Frontal cortex (tissue), 4 donors: ENCODE data around the gene EIF4EBP2. TPM values are rescaled to one million over a fixed set of nuclear protein-coding genes. Genes with fewer than 3 reads are reported as not detected.

ENCODE experiments used
- DNase-seq, 2 donors: peaks; one replicate each; pipeline ENCODE4 v3.0.0; 2012; ENCODE audit warnings: low spot score in 2 of 2
- FAIRE-seq: peaks from 2 replicates; lab custom pipeline; 2012; peaks lifted over from hg19 to GRCh38; lab: Jason Lieb, UNC
- total RNA-seq: library from RNA; depleted of rRNA; stranded (reverse); fragments of >200 nt; gene quantifications from one replicate; pipeline ENCODE4 v1.2.3, GENCODE V29; 2014
- donor health status: control.
- donor health status: control.
- donor health status: control.

Gene EIF4EBP2
- total RNA-seq, 1 donor from 2014 or later: 47.3 TPM

DNA sequence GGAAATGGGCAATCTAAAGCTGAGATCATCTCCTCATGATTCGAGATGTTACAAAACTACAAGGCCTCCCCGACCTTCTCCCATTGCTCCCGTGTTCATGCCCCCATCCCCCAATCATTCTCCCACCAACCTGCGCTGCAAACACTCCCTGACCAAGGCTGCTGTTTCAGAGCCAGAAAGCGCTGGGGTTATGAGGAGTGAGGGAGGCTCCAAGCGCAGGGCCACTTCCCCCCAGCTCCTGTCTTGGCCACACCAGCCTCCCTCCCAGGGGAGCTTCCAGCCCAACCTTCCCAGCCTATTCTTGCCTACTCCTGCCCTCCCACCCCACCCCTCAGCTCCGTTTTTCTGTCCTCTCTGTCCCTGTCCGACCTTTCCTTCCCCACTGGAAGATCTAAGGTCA lies 52.2 kb downstream of the EIF4EBP2 start:
- no peak for DNase-seq
- FAIRE-seq: no peak

DNA sequence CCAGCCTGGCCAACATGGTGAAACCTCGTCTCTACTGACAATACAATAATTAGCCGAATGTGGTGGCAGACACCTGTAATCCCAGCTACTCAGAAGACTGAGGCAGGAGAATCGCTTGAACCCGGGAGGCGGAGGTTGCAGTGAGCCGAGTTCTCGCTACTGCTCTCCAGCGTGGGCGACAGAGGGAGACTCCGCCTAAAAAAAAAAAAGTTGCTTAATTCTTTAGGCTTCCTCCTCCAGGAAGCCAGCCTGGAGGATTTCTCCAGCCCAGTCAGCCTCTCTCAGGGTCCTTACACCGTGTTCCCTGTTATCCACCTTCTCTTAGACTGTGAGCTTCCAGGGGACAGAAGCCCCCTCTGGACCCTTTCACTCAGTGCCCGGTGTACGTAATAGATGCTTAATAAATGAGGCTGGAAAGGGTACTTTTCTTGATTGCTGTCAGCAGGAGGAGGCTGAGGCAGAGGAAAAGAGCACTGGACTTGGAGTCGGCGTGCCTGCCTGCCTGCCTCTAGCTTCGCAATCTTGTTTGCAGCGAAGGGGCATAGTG lies 53.9 kb downstream of the EIF4EBP2 start:
- no peak for FAIRE-seq

DNA sequence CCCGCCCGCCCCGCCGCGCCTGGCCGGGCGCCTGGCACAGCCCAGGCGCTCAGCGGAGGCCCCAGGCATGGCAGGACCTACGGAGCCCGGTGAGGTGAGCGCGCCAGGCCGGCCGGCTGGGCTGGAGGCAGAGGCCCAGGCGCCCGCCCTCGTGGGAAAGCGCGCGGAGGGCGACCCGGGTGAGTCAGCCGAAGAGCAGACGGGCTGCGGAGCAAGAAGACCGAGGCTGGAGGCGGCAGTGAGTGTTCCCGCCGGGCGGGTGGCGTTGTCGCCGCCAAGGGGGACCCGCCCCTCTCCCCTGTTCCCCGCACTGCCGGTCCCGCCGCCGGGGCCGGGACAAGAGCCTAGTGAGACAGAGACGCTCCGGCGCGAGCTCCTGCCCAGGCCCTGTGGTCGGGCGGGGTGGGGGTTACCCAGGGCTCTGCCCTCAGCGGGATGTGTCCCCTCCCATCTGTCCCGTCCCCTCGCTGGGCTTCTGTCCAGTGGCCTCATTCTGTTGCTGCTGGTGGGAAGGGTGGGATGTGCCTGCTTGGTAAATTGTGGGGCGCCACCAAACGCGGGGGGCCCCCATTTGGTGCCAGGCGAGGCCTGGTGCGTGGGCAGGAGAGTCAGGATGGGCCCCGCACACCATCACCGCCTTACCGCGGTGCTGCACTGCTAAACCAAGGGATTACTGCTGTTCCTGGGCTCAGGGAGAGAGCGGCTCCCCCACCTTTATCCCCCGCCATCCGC lies 54.5 kb downstream of the EIF4EBP2 start:
- FAIRE-seq: no peak

More for the DNA sequence above, 53.9 kb downstream of the EIF4EBP2 start:
- DNase-seq: no peak

DNA sequence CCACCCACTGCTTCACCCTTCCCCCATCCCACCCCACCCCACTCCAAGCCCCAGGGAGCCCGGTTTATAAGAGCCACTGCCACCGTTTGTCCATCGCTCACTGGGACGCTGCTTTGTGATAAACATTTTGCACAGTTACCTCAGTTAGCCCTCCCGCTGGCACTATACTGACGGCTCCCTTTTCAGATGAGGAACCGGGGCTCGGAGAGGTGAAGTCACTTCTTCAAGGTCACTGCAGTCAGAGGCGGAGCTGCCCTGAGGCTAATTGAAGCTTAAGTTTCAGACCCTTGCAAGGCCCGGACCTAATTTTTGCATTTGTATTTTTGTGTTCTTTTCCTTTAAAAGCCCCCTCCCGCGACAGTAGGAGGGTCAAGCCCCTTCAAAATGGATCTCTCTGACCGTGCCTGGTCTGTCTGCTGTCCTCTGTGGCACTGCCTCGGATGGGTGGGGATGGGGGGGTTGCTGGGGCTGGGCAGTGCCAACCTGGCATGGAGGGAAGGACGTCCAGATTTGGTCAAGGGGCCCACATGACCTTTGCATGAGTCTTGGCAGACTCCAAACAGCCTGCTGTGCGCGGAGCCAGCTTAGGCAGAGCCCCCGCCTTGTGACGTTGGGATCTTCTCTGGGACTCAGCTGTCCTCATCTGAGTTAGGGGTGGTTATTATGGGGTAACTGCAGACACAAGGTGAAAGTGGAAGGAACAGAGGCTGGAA lies 55.3 kb downstream of the EIF4EBP2 start:
- DNase-seq: no peak
- FAIRE-seq: no peak

More for the DNA sequence above, 54.5 kb downstream of the EIF4EBP2 start:
- peak; percentile 60 to 86 for DNase-seq

DNA sequence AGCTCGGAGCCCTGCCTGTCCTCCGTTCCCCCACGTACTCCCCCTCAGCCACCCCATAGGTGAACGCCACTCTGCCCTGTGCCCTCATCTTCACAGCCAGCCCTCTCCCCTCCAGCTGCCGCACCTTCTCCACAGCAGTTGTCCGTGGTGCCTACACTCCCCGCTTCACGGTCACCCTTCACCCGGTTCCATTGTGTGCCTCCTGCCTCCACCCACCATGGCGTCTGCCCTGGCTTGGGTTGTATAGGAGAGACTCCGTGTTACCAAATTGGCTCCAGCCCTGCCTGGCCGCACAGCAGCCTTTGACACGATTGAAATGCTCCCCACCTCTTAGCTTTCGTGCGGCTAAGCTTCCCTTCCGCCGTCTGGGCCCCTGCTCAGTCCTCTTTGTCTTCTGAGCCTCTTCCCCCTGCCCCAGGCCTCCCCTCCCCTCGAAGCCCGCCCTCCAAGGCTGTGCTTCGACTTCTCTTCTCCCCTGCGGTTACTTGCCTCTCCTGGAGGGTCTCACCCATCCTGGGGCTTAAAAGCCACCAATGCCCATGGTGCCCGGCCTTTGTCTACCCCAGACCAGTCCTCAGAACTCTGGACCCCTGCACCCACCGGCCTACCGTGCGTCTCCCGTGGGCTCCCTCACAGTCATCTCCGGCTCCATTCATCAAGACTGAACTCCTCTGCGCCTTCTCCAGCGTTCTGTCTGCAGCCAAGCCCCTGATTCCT lies 56.0 kb downstream of the EIF4EBP2 start:
- FAIRE-seq (no peak), DNase-seq (no peak)

DNA sequence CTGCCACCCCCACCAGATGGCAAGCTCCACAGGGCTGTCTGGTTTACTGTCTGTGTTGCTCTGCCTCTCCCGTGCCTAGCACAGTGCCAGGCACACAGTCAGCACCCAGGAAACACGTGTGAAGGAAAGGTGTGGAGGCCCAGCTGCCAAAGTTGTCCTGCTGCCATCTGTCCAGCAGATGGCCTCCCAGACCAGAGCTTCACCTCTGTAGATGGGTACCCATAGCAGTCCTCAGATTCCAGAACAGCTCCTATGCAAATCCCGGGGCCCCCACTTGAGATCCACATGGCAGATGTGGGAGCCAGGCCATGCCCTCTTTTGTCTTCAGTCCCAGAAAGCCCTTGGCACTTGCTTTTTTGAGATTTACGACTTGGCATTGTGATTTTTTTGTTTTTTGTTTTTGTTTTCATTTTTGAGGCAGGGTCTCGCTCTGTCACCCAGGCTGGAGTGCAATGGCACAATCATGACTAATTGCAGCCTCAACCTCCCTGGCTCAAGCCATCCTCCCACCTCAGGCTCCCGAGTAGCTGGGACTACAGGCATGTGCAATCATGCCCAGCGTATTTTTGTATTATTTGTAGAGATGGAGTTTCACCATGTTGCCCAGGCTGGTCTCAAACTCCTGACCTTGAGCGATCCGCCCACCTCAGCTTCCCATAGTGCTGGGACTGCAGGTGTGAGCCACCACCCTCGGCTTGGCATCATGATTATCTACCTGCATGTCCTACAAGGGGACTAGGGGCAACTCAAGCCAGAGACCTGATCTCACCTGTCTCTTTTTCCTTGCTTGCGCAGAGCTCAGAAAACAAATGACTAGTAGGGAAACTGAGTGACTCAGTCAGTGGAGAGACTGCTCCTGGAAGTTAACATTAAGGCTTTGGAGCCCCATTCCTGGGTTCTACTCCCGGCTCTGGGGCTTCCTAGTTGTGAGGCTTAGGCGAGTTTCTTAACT lies 57.7 kb downstream of the EIF4EBP2 start:
- peak; percentile 71 to 78 for DNase-seq
- no peak for FAIRE-seq

DNA sequence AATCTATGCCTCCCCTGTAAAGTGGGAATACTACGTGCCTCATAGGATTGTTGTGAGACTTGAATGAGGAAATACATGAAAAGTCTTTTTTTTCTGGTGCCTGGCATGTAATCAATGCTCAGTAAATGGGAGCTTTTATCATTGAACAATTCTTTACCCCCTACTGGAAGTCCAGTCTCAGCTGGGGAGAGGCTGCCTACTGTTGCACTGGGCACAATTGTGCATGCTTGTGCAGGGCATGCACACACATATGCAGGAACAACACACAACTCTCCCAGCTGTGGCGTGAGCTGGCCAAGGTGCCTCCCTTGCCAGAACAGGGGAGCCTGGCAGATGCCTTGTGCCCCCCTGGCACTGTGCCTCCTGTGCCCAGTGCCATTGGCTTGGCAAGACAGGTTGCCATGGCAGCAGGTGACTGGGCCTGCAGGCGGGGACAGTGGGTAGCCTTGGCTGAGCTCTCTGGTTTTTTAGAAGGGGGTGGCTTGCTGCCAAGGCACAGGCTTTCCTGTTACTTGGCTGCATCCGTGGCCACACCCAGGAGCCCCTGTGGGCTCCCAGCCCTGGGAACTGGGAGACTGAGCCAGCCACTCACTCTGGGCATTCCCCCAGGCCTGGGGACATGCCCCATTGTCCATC lies 58.5 kb downstream of the EIF4EBP2 start:
- no peak for FAIRE-seq
- peak in 1 of 2 donors; percentile 72 for DNase-seq

DNA sequence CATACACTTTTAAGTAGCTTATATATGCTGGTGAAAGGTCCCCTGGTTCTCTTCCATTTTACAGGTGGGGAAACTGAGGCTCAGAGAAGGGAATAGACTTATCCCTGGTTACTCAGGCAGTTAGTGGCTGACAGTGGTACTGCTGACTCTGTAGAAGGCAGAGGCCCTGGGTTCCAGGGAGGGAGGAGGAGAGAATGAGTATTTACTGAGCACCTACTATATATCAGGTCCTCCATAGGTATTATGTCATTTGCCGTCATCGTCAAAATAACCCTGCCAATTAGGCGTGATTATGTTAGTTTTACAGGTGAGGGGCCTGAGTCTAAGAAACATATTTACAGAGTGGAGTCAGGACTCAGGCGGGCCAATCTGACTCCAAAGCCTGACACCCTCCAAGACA lies 61.3 kb downstream of the EIF4EBP2 start:
- DNase-seq: no peak
- FAIRE-seq: no peak

DNA sequence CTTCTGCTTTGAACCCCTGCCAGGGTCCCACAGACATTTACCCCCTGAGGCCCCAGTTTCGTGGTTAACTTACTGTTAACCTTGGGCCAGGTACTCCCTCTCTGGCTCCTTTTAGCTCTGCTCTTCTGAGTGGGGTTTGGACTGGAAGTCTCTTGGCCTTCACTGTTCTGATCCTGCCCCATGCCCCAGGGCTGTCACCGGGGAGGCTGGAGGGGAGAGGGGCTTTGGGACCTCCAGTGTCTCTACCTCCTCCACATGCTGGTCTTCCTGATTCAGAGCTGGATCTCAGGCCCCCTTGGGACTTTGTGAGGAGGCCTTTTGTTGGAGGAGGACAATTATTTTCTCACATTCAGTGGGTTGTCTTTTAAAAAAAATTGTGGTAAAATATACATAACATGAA lies 61.9 kb downstream of the EIF4EBP2 start:
- no peak for DNase-seq
- no peak for FAIRE-seq

DNA sequence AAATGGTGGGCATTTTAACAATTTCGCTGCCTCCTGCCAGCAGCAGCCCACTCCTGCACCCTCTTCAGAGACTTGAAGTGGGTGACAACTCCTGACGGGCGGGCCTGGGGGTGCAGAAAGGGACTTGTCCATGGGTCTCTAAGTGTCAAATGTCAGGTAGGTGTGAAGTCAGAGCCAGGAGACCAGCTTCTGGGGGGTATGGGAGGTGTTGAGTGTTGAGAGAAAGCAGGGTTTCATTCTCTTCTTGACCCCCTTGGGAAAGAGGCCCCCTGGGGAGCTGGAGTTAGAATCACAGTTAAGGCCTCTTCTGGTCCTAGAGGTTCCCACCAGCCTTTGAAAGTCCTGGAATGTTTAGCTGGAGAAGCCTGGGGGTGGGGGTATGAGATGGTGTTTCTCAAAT lies 63.0 kb downstream of the EIF4EBP2 start:
- DNase-seq (no peak), FAIRE-seq (no peak)

DNA sequence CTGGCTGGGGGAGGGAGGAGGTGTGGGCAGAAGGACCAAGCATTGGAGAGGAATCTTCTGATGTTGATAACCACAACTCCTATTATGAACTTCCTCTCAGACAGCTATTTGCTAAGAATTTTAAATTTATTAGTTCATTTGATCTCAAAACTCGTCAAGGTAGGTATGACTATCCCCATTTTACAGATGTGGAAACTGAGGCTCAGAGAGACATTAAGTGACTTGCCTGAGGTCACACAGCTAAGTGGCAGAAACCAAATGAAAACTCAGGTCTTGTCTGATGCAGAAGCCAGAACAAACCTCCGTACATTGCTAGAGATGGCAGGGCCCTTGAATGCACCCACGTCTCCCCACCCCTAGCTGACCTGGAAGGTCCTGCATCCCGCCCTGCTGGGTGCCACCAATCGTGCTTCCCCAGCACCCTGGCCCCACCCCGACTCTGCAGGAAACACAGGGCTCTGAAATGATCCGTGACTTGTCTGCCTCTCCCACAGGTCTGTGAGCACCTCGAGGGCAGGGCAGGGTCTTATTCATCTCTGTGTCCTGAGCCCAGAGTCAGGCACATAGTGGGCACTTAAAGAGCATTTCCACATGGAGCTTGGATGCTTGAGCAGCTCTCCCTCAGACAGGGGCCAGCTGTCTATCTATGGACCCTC lies 69.0 kb downstream of the EIF4EBP2 start:
- FAIRE-seq: no peak
- DNase-seq: no peak

DNA sequence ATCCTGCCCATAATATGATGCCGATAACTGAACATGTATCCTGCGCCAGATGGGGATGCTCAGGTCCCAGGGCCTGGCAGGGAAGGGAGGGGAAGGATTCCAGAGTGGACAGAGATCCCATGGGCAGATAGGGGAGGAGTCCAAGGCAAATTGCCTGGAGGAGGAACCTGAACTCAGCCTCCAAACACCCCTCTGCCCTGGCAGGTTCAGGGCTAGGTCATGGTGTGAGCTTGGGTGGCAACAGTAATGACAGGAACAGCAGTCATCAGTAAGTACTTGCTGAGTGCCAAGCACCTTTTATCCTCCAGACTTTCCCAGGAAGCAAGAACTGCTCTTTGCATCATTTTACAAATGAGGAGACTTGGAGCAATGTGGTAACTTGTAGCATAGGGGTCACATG lies 70.8 kb downstream of the EIF4EBP2 start:
- FAIRE-seq: no peak

DNA sequence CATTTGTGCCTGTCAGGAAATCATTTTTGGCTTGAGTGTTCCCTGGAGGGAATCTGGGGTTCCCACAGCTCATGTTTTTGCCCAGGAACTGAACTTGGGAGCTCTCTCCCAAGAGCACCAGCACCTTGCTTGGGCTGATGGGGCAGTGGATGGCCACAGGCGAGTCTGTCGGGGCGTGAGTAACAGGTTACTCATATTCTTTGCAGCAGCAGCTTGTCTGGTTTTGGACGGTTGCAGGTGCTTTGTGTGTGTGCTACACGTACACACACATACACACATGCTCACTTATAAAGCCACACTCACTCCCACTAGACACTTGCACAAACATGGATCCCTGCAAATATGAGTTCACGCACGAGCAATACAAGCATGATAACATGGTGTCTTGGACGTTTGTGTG lies 71.7 kb downstream of the EIF4EBP2 start:
- DNase-seq: no peak

More for the DNA sequence above, 70.8 kb downstream of the EIF4EBP2 start:
- no peak for DNase-seq

DNA sequence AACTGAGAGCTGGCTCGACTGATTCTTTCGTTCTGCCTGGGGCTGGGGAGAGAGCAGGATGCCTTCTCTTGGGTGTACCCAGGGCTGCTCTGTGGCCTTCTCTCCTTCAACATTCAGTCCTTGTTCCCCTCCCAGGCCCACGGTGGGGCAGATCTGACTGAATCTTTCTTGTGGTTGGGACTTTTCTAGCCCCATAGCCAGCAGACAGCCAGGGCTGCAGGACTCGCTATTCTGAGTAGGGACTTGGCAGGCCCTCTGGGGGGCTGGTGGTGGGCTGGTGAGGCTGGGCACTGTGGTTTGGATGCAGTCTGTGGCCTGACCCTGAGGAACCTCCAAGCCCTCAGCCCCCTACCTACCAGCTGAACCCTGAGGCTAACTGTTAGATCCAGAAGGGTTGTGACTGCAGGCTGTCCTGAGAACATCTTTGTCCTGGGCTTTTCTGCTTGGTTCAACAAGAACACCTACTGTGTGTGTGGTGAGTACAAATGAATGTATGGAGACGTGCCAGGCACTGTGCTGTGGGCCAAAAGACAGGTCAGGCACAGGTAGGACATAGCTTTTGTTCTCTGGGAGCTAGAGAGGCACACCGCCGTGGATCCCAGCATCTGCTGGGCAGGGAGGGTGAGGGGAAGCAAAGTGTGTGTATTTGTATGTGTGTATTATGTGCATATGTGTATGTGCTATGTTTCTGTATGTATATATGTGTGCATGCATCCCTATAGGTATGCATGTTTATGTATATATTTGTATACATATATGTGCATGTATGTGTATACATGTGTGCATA lies 72.5 kb downstream of the EIF4EBP2 start:
- DNase-seq (no peak), FAIRE-seq (no peak)

More for the DNA sequence above, 71.7 kb downstream of the EIF4EBP2 start:
- no peak for FAIRE-seq

DNA sequence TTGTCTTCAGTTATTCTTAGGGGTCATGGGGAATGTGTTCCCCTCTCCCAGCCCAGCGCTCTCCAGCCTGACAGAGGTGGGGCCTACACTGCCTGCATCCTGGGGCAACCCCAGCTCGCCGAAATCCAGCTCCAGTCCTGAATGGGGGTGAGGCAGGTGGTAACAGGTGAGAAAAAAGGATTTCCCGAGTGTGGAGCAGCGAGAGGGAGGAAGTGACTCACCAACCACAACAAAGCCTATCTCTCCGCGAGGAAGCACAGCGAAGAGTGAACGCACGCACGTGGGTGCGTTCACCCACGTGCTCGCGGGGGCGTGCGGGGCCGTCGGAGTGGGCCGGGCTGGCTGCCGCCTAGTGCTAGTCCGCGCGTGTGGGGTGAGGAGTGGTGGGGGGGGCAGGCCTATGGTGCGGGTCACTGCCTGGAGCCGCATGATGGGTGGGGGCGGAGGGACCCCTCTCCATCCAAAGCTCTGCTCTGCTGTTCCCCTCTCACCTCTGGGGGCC lies 73.8 kb downstream of the EIF4EBP2 start:
- no peak for DNase-seq
- FAIRE-seq: no peak
